ENCODE data around the gene ATP4A. TPM values are rescaled to one million over a fixed set of nuclear protein-coding genes. Genes with fewer than 3 reads are reported as not detected.
"Not testable (repeated sequence)": the region's sequence is repeated elsewhere in the genome, so short reads cannot be mapped to it uniquely, and the experiment has no call there.

The ATP4A gene
- not detected in 2 replicates for total RNA-seq (2014; rRNA removed)
- not detected for polyA plus RNA-seq (2012)

- DNase-seq (ENCODE audit: low read depth), result no peak
Observed at GRCh38 chr19:35563207-35563829, at the start of gene ATP4A. Gene ATP4A, minus strand, starts transcription at chr19:35563658. Its CDS starts 29 bp downstream, at chr19:35563629.

- peak; percentile 86 for DNase-seq (ENCODE audit: low read depth)
Observed at GRCh38 chr19:35612559-35613321, 49.3 kb upstream of the ATP4A start, which contains the start of gene HAUS5. Gene HAUS5, plus strand, starts transcription at chr19:35612735. Its CDS starts 60 bp downstream, at chr19:35612795.

GRCh38 chr19:35612224-35612558 is 48.7 kb upstream of the ATP4A start:
- no peak for DNase-seq (ENCODE audit: low read depth)

- no peak for DNase-seq (ENCODE audit: low read depth)
Observed at GRCh38 chr19:35609851-35610353, 46.4 kb upstream of the ATP4A start.

- no peak for DNase-seq (ENCODE audit: low read depth)
Observed at GRCh38 chr19:35608251-35608650, 44.8 kb upstream of the ATP4A start.

- no peak for DNase-seq (ENCODE audit: low read depth)
Observed at GRCh38 chr19:35607661-35608060, 44.2 kb upstream of the ATP4A start.

- not testable (repeated sequence) for DNase-seq (ENCODE audit: low read depth)
Observed at GRCh38 chr19:35607170-35607569, 43.7 kb upstream of the ATP4A start.

- not testable (repeated sequence) for DNase-seq (ENCODE audit: low read depth)
Observed at GRCh38 chr19:35604436-35604835, 41.0 kb upstream of the ATP4A start.

- no peak for DNase-seq (ENCODE audit: low read depth)
Observed at GRCh38 chr19:35601971-35602370, 38.5 kb upstream of the ATP4A start.

GRCh38 chr19:35596366-35596999 is 33.0 kb upstream of the ATP4A start:
- DNase-seq (ENCODE audit: low read depth), result peak; percentile 26

- no peak for DNase-seq (ENCODE audit: low read depth)
Observed at GRCh38 chr19:35595928-35596327, 32.5 kb upstream of the ATP4A start.

- DNase-seq (ENCODE audit: low read depth), result not testable (repeated sequence)
Observed at GRCh38 chr19:35595026-35595425, 31.6 kb upstream of the ATP4A start.

GRCh38 chr19:35592226-35592625 is 28.8 kb upstream of the ATP4A start:
- peak; percentile 10 for DNase-seq (ENCODE audit: low read depth)

- DNase-seq (ENCODE audit: low read depth), result no peak
Observed at GRCh38 chr19:35590875-35591274, 27.4 kb upstream of the ATP4A start.

- peak; percentile 4 for DNase-seq (ENCODE audit: low read depth)
Observed at GRCh38 chr19:35587321-35587720, 23.9 kb upstream of the ATP4A start.

- peak; percentile 11 for DNase-seq (ENCODE audit: low read depth)
Observed at GRCh38 chr19:35585848-35586247, 22.4 kb upstream of the ATP4A start, which contains the start of gene PMIS2. Gene PMIS2, plus strand, starts transcription at chr19:35586173. Its CDS starts 87 bp downstream, at chr19:35586260.

GRCh38 chr19:35582760-35583159 is 19.3 kb upstream of the ATP4A start:
- no peak for DNase-seq (ENCODE audit: low read depth)

- no peak for DNase-seq (ENCODE audit: low read depth)
Observed at GRCh38 chr19:35578707-35579106, 15.2 kb upstream of the ATP4A start.

- no peak for DNase-seq (ENCODE audit: low read depth)
Observed at GRCh38 chr19:35577918-35578317, 14.5 kb upstream of the ATP4A start.

- no peak for DNase-seq (ENCODE audit: low read depth)
Observed at GRCh38 chr19:35571406-35571965, 8.0 kb upstream of the ATP4A start.

GRCh38 chr19:35569281-35569781 is 5.9 kb upstream of the ATP4A start:
- DNase-seq (ENCODE audit: low read depth), result no peak

- DNase-seq (ENCODE audit: low read depth), result no peak
Observed at GRCh38 chr19:35566738-35567137, 3.3 kb upstream of the ATP4A start.
